Myocyte (in vitro differentiated cells): ENCODE measurements around the gene RB1. TPM values are rescaled to one million over a fixed set of nuclear protein-coding genes. Genes with fewer than 3 reads are reported as not detected.
A peak's percentile ranks its signal among the peaks of the same experiment; 100 is the strongest.
"Not testable (repeated sequence)": the region's sequence is repeated elsewhere in the genome, so short reads cannot be mapped to it uniquely, and the experiment has no call there.

ENCODE experiments used
- DNase-seq: peaks from one replicate; pipeline ENCODE4 v3.0.0-alpha.2; 2012; ENCODE audit warnings: low read depth
- total RNA-seq: library from RNA; depleted of rRNA; stranded (reverse); fragments of >200 nt; gene quantifications from 2 replicates; pipeline ENCODE4 v1.2.3, GENCODE V29; 2014

The RB1 gene
- total RNA-seq, 1 donor from 2014 or later: 58.1 TPM

GRCh38 chr13:48346583-48346982 lies 43.0 kb downstream of the RB1 start:
- no peak for DNase-seq

GRCh38 chr13:48349525-48349924 lies 46.0 kb downstream of the RB1 start:
- no peak for DNase-seq

GRCh38 chr13:48353590-48353989 lies 50.0 kb downstream of the RB1 start:
- DNase-seq: no peak

GRCh38 chr13:48355524-48355923 lies 52.0 kb downstream of the RB1 start:
- DNase-seq: not testable (repeated sequence)

GRCh38 chr13:48356750-48357149 lies 53.2 kb downstream of the RB1 start:
- DNase-seq: no peak

- DNase-seq: no peak
Observed at GRCh38 chr13:48369988-48370387, 66.4 kb downstream of the RB1 start.

- no peak for DNase-seq
Observed at GRCh38 chr13:48370815-48371214, 67.3 kb downstream of the RB1 start.

- DNase-seq: no peak
Observed at GRCh38 chr13:48377857-48378256, 74.3 kb downstream of the RB1 start.

- no peak for DNase-seq
Observed at GRCh38 chr13:48380581-48380980, 77.0 kb downstream of the RB1 start.

GRCh38 chr13:48383384-48383783 lies 79.8 kb downstream of the RB1 start:
- no peak for DNase-seq

GRCh38 chr13:48386816-48387215 lies 83.3 kb downstream of the RB1 start:
- DNase-seq: no peak

- no peak for DNase-seq
Observed at GRCh38 chr13:48391257-48391656, 87.7 kb downstream of the RB1 start.

GRCh38 chr13:48393030-48393697 lies 89.6 kb downstream of the RB1 start:
- DNase-seq: no peak

- DNase-seq: no peak
Observed at GRCh38 chr13:48393698-48394085, 90.1 kb downstream of the RB1 start.

- DNase-seq: no peak
Observed at GRCh38 chr13:48397744-48398143, 94.2 kb downstream of the RB1 start.

- DNase-seq: peak; percentile 22
Observed at GRCh38 chr13:48398450-48399095, 95.0 kb downstream of the RB1 start.

- no peak for DNase-seq
Observed at GRCh38 chr13:48400090-48400694, 96.6 kb downstream of the RB1 start.

GRCh38 chr13:48400850-48401291 lies 97.3 kb downstream of the RB1 start:
- peak; percentile 45 for DNase-seq

GRCh38 chr13:48401480-48401879 lies 97.9 kb downstream of the RB1 start:
- DNase-seq: no peak

GRCh38 chr13:48402325-48402932 lies 98.9 kb downstream of the RB1 start:
- no peak for DNase-seq

GRCh38 chr13:48403151-48403631 lies 99.6 kb downstream of the RB1 start:
- no peak for DNase-seq

GRCh38 chr13:48403913-48404312 lies 100.4 kb downstream of the RB1 start:
- DNase-seq: no peak
